H1 (cell line): Measurements from ENCODE around the gene SH3BP2. TPM values are rescaled to one million over a fixed set of nuclear protein-coding genes. Genes with fewer than 3 reads are reported as not detected.

Experiments used
- CTCF ChIA-PET: fragments of 300-600 bp; sonication (Branson Sonifier 250); formaldehyde crosslinking; loops from one replicate; lab custom pipeline; 2021; ENCODE audit not compliant: partially characterized antibody; lab: Charles Lee
- POLR2A ChIA-PET: fragments of 300-600 bp; sonication (Branson Sonifier 250); formaldehyde crosslinking; loops from one replicate; lab custom pipeline; 2021; ENCODE audit warnings: inconsistent platforms; ENCODE audit not compliant: partially characterized antibody; lab: Charles Lee
- DNase-seq, 2 experiments: peaks; one replicate each; pipeline versions ENCODE4 v3.0.0 to v3.0.0-alpha.2; 2010 to 2022; ENCODE audit warnings: low spot score in 2 of 2, low read depth in 1 of 2, mixed read lengths in 1 of 2
- FAIRE-seq: peaks from 2 replicates; lab custom pipeline; 2011; peaks lifted over from hg19 to GRCh38; lab: Jason Lieb, UNC
- H2AFZ ChIP-seq: 2 replicates; pipeline ENCODE4 v1.8.1; 2012; ENCODE audit warnings: low read length, inconsistent platforms
- H2AK5ac ChIP-seq: 2 replicates; pipeline ENCODE4 v1.6.1; 2013; ENCODE audit warnings: low read depth, low read length
- H2BK120ac ChIP-seq: replicated peaks from 2 replicates; pipeline ENCODE3; 2013; ENCODE audit warnings: low read depth, low read length, inconsistent platforms
- H2BK12ac ChIP-seq: 2 replicates; pipeline ENCODE4 v1.6.1; 2013; ENCODE audit warnings: low read depth, low read length
- H2BK15ac ChIP-seq: 2 replicates; pipeline ENCODE4 v1.6.1; 2013; ENCODE audit warnings: low read length
- H2BK20ac ChIP-seq: 2 replicates; pipeline ENCODE4 v1.6.1; 2013; ENCODE audit warnings: low read length
- H2BK5ac ChIP-seq: 2 replicates; pipeline ENCODE4 v1.6.1; 2013; ENCODE audit warnings: low read depth, low read length
- H3K14ac ChIP-seq: 2 replicates; pipeline ENCODE4 v1.6.1; 2013; ENCODE audit warnings: inconsistent platforms; ENCODE audit not compliant: insufficient read length
- H3K18ac ChIP-seq: 2 replicates; pipeline ENCODE4 v1.6.1; 2013; ENCODE audit warnings: low read length; ENCODE audit errors: extremely low read depth
- H3K23ac ChIP-seq: 2 replicates; pipeline ENCODE4 v1.6.1; 2013; ENCODE audit warnings: inconsistent platforms; ENCODE audit not compliant: insufficient read length
- H3K23me2 ChIP-seq: 2 replicates; pipeline ENCODE4 v1.6.1; 2013; ENCODE audit warnings: low read depth, low read length
- H3K27ac ChIP-seq: 2 replicates; pipeline ENCODE4 v1.6.1; 2011; ENCODE audit warnings: low read depth, low read length, inconsistent platforms
- H3K27me3 ChIP-seq, 4 experiments: replicated peaks in 1 of 4; 1 replicate in 1 of 4; 2 replicates in 3 of 4; pipeline versions ENCODE4 v1.6.1 to v1.8.1; 2011 to 2013; ENCODE audit warnings: low read length in 3 of 4, mild to moderate bottlenecking in 3 of 4, inconsistent platforms in 2 of 4, mixed read lengths in 2 of 4, moderate library complexity in 1 of 4; ENCODE audit not compliant: control insufficient read depth in 3 of 4, insufficient read depth in 3 of 4; ENCODE audit errors: extremely low read depth in 1 of 4
- H3K36me3 ChIP-seq, 4 experiments: 2 replicates each; pipeline versions ENCODE4 v1.6.1 to v1.8.1; 2011 to 2013; ENCODE audit warnings: mild to moderate bottlenecking in 4 of 4, low read length in 3 of 4, moderate library complexity in 2 of 4, control low read depth in 1 of 4, inconsistent platforms in 1 of 4; ENCODE audit not compliant: insufficient read depth in 4 of 4, control insufficient read depth in 2 of 4
- H3K4ac ChIP-seq: replicated peaks from 2 replicates; pipeline ENCODE3; 2013; ENCODE audit warnings: low read length, low read depth, mixed read lengths, inconsistent platforms; ENCODE audit not compliant: insufficient read length
- H3K4me1 ChIP-seq, 4 experiments: replicated peaks in 1 of 4; 1 replicate in 1 of 4; 2 replicates in 3 of 4; pipeline versions ENCODE4 v1.6.1 to v1.8.1; 2011 to 2013; ENCODE audit warnings: low read length in 3 of 4, inconsistent platforms in 2 of 4, mixed read lengths in 1 of 4; ENCODE audit not compliant: insufficient read depth in 4 of 4, control insufficient read depth in 3 of 4
- H3K4me2 ChIP-seq, 2 experiments: 2 replicates each; pipeline versions ENCODE4 v1.6.1 to v1.8.1; 2011 to 2013; ENCODE audit warnings: low read depth in 2 of 2, low read length in 2 of 2, control low read depth in 1 of 2, inconsistent platforms in 1 of 2, mild to moderate bottlenecking in 1 of 2; ENCODE audit not compliant: insufficient read depth in 1 of 2
- H3K4me3 ChIP-seq, 4 experiments: fragments of 200-600, 300-600 bp in 1 of 4; sonication (generic), shearing (Covaris generic), sonication (Bioruptor Twin) in 1 of 4; 2 replicates each; pipeline versions ENCODE4 v1.5.1 to v1.8.1; 2011 to 2016; ENCODE audit warnings: low read length in 4 of 4, low read depth in 3 of 4, control low read depth in 2 of 4, inconsistent platforms in 2 of 4, mild to moderate bottlenecking in 2 of 4, mixed read lengths in 1 of 4, moderate library complexity in 1 of 4; ENCODE audit not compliant: insufficient read depth in 2 of 4; ENCODE audit errors: extremely low read depth in 1 of 4
- H3K56ac ChIP-seq: replicated peaks from 2 replicates; pipeline ENCODE3; 2013; ENCODE audit warnings: low read depth, mild to moderate bottlenecking, mixed read lengths, low read length, inconsistent platforms; ENCODE audit not compliant: insufficient read length
- H3K79me1 ChIP-seq: 2 replicates; pipeline ENCODE4 v1.6.1; 2013; ENCODE audit warnings: low read depth, low read length, control low read depth
- H3K79me2 ChIP-seq, 2 experiments: 2 replicates each; pipeline versions ENCODE4 v1.6.1 to v1.8.1; 2012 to 2013; ENCODE audit warnings: low read length in 2 of 2, mild to moderate bottlenecking in 2 of 2, inconsistent platforms in 1 of 2; ENCODE audit not compliant: insufficient read depth in 2 of 2, control insufficient read depth in 1 of 2
- H3K9ac ChIP-seq, 4 experiments: replicated peaks in 1 of 4; 1 replicate in 1 of 4; 2 replicates in 3 of 4; pipeline versions ENCODE4 v1.6.1 to v1.8.1; 2011 to 2013; ENCODE audit warnings: low read depth in 3 of 4, low read length in 3 of 4, control low read depth in 2 of 4, mild to moderate bottlenecking in 2 of 4, moderate library complexity in 2 of 4, inconsistent platforms in 1 of 4; ENCODE audit errors: extremely low read depth in 1 of 4
- H3K9me3 ChIP-seq, 2 experiments: 2 replicates each; pipeline versions ENCODE4 v1.6.1 to v1.8.1; 2012 to 2013; ENCODE audit warnings: mild to moderate bottlenecking in 2 of 2, moderate library complexity in 2 of 2, control low read depth in 1 of 2, inconsistent platforms in 1 of 2, low read depth in 1 of 2, low read length in 1 of 2, mixed read lengths in 1 of 2; ENCODE audit not compliant: insufficient read depth in 2 of 2
- H4K20me1 ChIP-seq, 2 experiments: replicated peaks in 1 of 2; 2 replicates each; pipeline versions ENCODE3 to v1.8.1; 2011 to 2013; ENCODE audit warnings: inconsistent platforms in 2 of 2, low read length in 2 of 2, mild to moderate bottlenecking in 1 of 2; ENCODE audit not compliant: insufficient read depth in 2 of 2, control insufficient read depth in 1 of 2
- H4K5ac ChIP-seq: 2 replicates; pipeline ENCODE4 v1.6.1; 2013; ENCODE audit warnings: low read length, low read depth, mixed read lengths, inconsistent platforms; ENCODE audit not compliant: insufficient read length
- H4K8ac ChIP-seq: 2 replicates; pipeline ENCODE4 v1.8.0; 2013; ENCODE audit warnings: mild to moderate bottlenecking, moderate library complexity, low read length, inconsistent platforms; ENCODE audit not compliant: insufficient read depth; ENCODE audit errors: extremely low read depth
- H4K91ac ChIP-seq: replicated peaks from 2 replicates; pipeline ENCODE3; 2013; ENCODE audit warnings: low read length, mixed read lengths, inconsistent platforms; ENCODE audit not compliant: insufficient read length
- BACH1 ChIP-seq: IDR thresholded peaks from 2 replicates; pipeline ENCODE4 v1.6.1; 2012; ENCODE audit warnings: low read length, improper control_type of control experiment
- BCL11A ChIP-seq, 2 experiments: IDR thresholded peaks; one replicate each; pipeline ENCODE4 v1.6.1; 2011; ENCODE audit warnings: low read depth in 2 of 2, low read length in 2 of 2, mild to moderate bottlenecking in 2 of 2
- CBX5 ChIP-seq: fragments of 300-800, 300-1000 bp; sonication (generic); IDR thresholded peaks from 2 replicates; pipeline ENCODE4 v1.7.1; 2016; ENCODE audit warnings: antibody characterized with exemption, low read length, low read depth
- CBX8 ChIP-seq: fragments of 300-800, 300-1000 bp; sonication (generic); IDR thresholded peaks from 2 replicates; pipeline ENCODE4 v1.7.1; 2016; ENCODE audit warnings: low read depth, low read length, borderline replicate concordance
- E2F6 ChIP-seq: IDR thresholded peaks from 2 replicates; pipeline ENCODE4 v1.6.1; 2012; ENCODE audit warnings: inconsistent platforms
- EP300 ChIP-seq, 2 experiments: IDR thresholded peaks; 1 replicate in 1 of 2; 2 replicates in 1 of 2; pipeline ENCODE4 v1.6.1; 2011 to 2012; ENCODE audit warnings: low read depth in 2 of 2, low read length in 2 of 2, mild to moderate bottlenecking in 2 of 2, borderline replicate concordance in 1 of 2, inconsistent platforms in 1 of 2, moderate library complexity in 1 of 2
- GABPA ChIP-seq: IDR thresholded peaks from 2 replicates; pipeline ENCODE4 v1.6.1; 2011; ENCODE audit warnings: mild to moderate bottlenecking, low read length, moderate library complexity, borderline replicate concordance; ENCODE audit not compliant: insufficient read depth
- GTF2F1 ChIP-seq: IDR thresholded peaks from 2 replicates; pipeline ENCODE4 v1.6.1; 2012; ENCODE audit warnings: low read depth, low read length, improper control_type of control experiment, borderline replicate concordance
- KDM4A ChIP-seq: IDR thresholded peaks from one replicate; pipeline ENCODE4 v1.7.1; 2012; ENCODE audit warnings: low read depth, mild to moderate bottlenecking, moderate library complexity, low read length, inconsistent platforms; ENCODE audit not compliant: severe bottlenecking
- POLR2AphosphoS5 ChIP-seq: IDR thresholded peaks from 2 replicates; pipeline ENCODE4 v1.6.1; 2011; ENCODE audit warnings: low read depth, low read length
- SIX5 ChIP-seq: IDR thresholded peaks from 2 replicates; pipeline ENCODE4 v1.6.1; 2011; ENCODE audit warnings: mild to moderate bottlenecking, low read depth, low read length
- SP2 ChIP-seq: IDR thresholded peaks from 2 replicates; pipeline ENCODE4 v1.6.1; 2012; ENCODE audit warnings: mild to moderate bottlenecking, low read length, inconsistent platforms
- TAF1 ChIP-seq: IDR thresholded peaks from 2 replicates; pipeline ENCODE4 v1.6.1; 2011; ENCODE audit warnings: mild to moderate bottlenecking, low read depth, low read length
- WGBS, 2 experiments: shearing (Covaris generic) in 1 of 2; methylation state at CpG; one replicate each; pipeline versions ENCODE4 v1.1.6 to v1.1.7; 2013 to 2015; ENCODE audit warnings: low lambda C conversion rate in 2 of 2, mixed read lengths in 2 of 2, inconsistent platforms in 1 of 2, low coverage in 1 of 2, missing lambda C conversion rate in 1 of 2; ENCODE audit not compliant: insufficient replicate concordance in 2 of 2, insufficient coverage in 1 of 2, insufficient read length in 1 of 2; ENCODE audit errors: extremely low coverage in 1 of 2, missing lambda C conversion rate in 1 of 2; 5-methylcytosine and 5-hydroxymethylcytosine counted together
- polyA plus RNA-seq, 7 experiments: library from polyadenylated mRNA; depleted of rRNA in 3 of 7; stranded (reverse) in 5 of 7; unstranded in 2 of 7; fragments of >200 nt in 5 of 7; fragments of 200-250 nt in 2 of 7; gene quantifications; 1 replicate in 5 of 7; 2 replicates in 1 of 7; 4 replicates in 1 of 7; pipeline versions ENCODE4 v1.2.1 to v1.2.3, GENCODE V29; 2011 to 2013; ENCODE audit warnings: missing spikeins in 2 of 7, mixed read lengths in 2 of 7
- total RNA-seq: library from RNA; stranded (reverse); fragmentation: NEBNext Ultra II Directional; extraction: Animal tissue kit (Norgen Biotek cat#: 25700); gene quantifications from 2 replicates; pipeline ENCODE4 v1.2.1, GENCODE V29; 2021

SH3BP2 gene
- total and polyA plus RNA-seq, 2 of the 8 experiments (the other 6 are each of a cell fraction or from before 2014, with no cell fraction given): 27.4 to 31.4 TPM

GRCh38 chr4:2786794-2787229, 6.1 kb upstream of the SH3BP2 start:
- Histone ChIP-seq H3K79me2 (no peaks in the 10 kb centered on the region), H3K56ac (no peak overlapping the region), H3K9ac (no peak overlapping the region), H4K20me1 (no peaks in the 10 kb centered on the region), H3K4me3 (no peak overlapping the region), H2BK12ac (0 out of 2 replicates have a peak overlapping the region, but pooled peaks have one; percentile 27), H2BK20ac (no peak overlapping the region), H2BK15ac (no peak overlapping the region), H3K79me1 (no peaks in the 10 kb centered on the region), H3K27ac (no peak overlapping the region), H3K4me1 (peaks cover 0 to 12% (median 4%) of the 10 kb centered on the region in 4 experiments; a peak in 5 of 7 replicates), H2AK5ac (no peak overlapping the region), H4K91ac (no peak overlapping the region), H4K5ac (no peak overlapping the region), H3K14ac (no peak overlapping the region), H3K23ac (no peak overlapping the region), H3K9me3 (no peaks in the 10 kb centered on the region), H2AFZ (no peak overlapping the region), H4K8ac (no peak overlapping the region; the same call in 1 of the 2 replicates), H3K4me2 (no peak overlapping the region), H3K18ac (no peak overlapping the region; the same call in 1 of the 2 replicates), H2BK5ac (no peak overlapping the region), H3K23me2 (no peaks in the 10 kb centered on the region; the same call in 1 of the 2 replicates), H2BK120ac (no peak overlapping the region), H3K36me3 (no peaks in the 10 kb centered on the region), H3K4ac (no peak overlapping the region), H3K27me3 (peaks cover 0 to 2% (median under 1%) of the 10 kb centered on the region in 4 experiments; a peak in 2 of 7 replicates)
- DNase-seq (no peak), FAIRE-seq (no peak)
- ChIA-PET CTCF (interaction anchor here (1.1 to 1.3 kb wide), 4 partner anchors 16 to 25 kb away, joined by 3 to 6 read pairs (median 5); no protein-coding TSS in a partner anchor), POLR2A (interaction anchor here (1.2 to 1.7 kb wide), 4 partner anchors 8 to 32 kb away, joined by 3 to 7 read pairs (median 4); no protein-coding TSS in a partner anchor)
- 94% methylated on average over 9 of the region's 9 CpGs; no CpG with 5 or more reads in 1 of the 2 experiments for WGBS, 2 experiments
- TF ChIP-seq POLR2AphosphoS5 (no peak), BACH1 (no peak), BCL11A (IDR thresholded peaks at IDR 0.05; ENCODE audit: low read depth in 2 of 2, low read length in 2 of 2) (no peak), CBX8 (no peak), SIX5 (no peak), SP2 (no peak), EP300 (IDR thresholded peaks at IDR 0.05; ENCODE audit: borderline replicate concordance in 1 of 2, low read depth in 2 of 2, low read length in 2 of 2) (no peak), KDM4A (no peak), GABPA (no peak), TAF1 (no peak), E2F6 (no peak), GTF2F1 (no peak), CBX5 (no peak)
